GM19023 (cell line): ENCODE data around the gene RBMS2.
"Not testable (repeated sequence)": the region's sequence is repeated elsewhere in the genome, so short reads cannot be mapped to it uniquely, and the experiment has no call there.

ENCODE experiments used
- ATAC-seq: cut with Tn5 transposase; IDR thresholded peaks from one replicate; pipeline ENCODE4 v1.9.1; 2021; ENCODE audit warnings: mild to moderate bottlenecking, moderate library complexity; ENCODE audit not compliant: unreplicated experiment

RBMS2 gene

GRCh38 chr12:56521590-56522371 lies at the start of gene RBMS2:
RBMS2 (plus strand) TSS chr12:56521820; CDS start chr12:56522024, 204 bp downstream.
- ATAC-seq, result no peak

GRCh38 chr12:56474389-56474788 lies 47.2 kb upstream of the RBMS2 start:
- ATAC-seq, result no peak

GRCh38 chr12:56476143-56476542 lies 45.5 kb upstream of the RBMS2 start:
- no peak for ATAC-seq

- no peak for ATAC-seq
Measured at GRCh38 chr12:56476972-56477432, 44.6 kb upstream of the RBMS2 start.

- ATAC-seq, result no peak
Measured at GRCh38 chr12:56477521-56478225, 43.9 kb upstream of the RBMS2 start.

- no peak for ATAC-seq
Measured at GRCh38 chr12:56479625-56480024, 42.0 kb upstream of the RBMS2 start.

- no peak for ATAC-seq
Measured at GRCh38 chr12:56484566-56484965, 37.1 kb upstream of the RBMS2 start.

- ATAC-seq, result no peak
Measured at GRCh38 chr12:56486694-56487093, 34.9 kb upstream of the RBMS2 start.

GRCh38 chr12:56487448-56488040 lies 34.1 kb upstream of the RBMS2 start:
- ATAC-seq, result peak; percentile 24

GRCh38 chr12:56488041-56488955 lies 33.3 kb upstream of the RBMS2 start, which contains the start of gene GLS2:
GLS2 (minus strand) TSS chr12:56488161; CDS start chr12:56488118, 43 bp downstream.
- ATAC-seq, result peak; percentile 95

GRCh38 chr12:56490360-56490759 lies 31.3 kb upstream of the RBMS2 start:
- no peak for ATAC-seq

GRCh38 chr12:56493409-56494105 lies 28.1 kb upstream of the RBMS2 start:
- not testable (repeated sequence) for ATAC-seq

- not testable (repeated sequence) for ATAC-seq
Measured at GRCh38 chr12:56494106-56494415, 27.6 kb upstream of the RBMS2 start.

- ATAC-seq, result not testable (repeated sequence)
Measured at GRCh38 chr12:56494481-56494880, 27.1 kb upstream of the RBMS2 start.

- not testable (repeated sequence) for ATAC-seq
Measured at GRCh38 chr12:56496704-56497103, 24.9 kb upstream of the RBMS2 start.

- ATAC-seq, result not testable (repeated sequence)
Measured at GRCh38 chr12:56498126-56498902, 23.3 kb upstream of the RBMS2 start.

- ATAC-seq, result not testable (repeated sequence)
Measured at GRCh38 chr12:56499452-56499851, 22.2 kb upstream of the RBMS2 start.

- not testable (repeated sequence) for ATAC-seq
Measured at GRCh38 chr12:56499879-56500278, 21.7 kb upstream of the RBMS2 start.

GRCh38 chr12:56510786-56511185 lies 10.8 kb upstream of the RBMS2 start:
- no peak for ATAC-seq
